HEK293 (cell line): ENCODE data around the gene C2CD4C.

ENCODE experiments used
- CTCF ChIA-PET: fragments of 350-600 bp; formaldehyde crosslinking; extraction: SDS; loops from one replicate; lab custom pipeline; 2021; ENCODE audit warnings: antibody characterized with exemption; lab: Yijun Ruan, JAX
- POLR2A ChIA-PET: fragments of 300-600 bp; formaldehyde crosslinking; extraction: SDS; loops from one replicate; lab custom pipeline; 2020; ENCODE audit warnings: antibody characterized with exemption, inconsistent platforms; lab: Yijun Ruan, JAX
- H3K27ac ChIP-seq: fragments of 200-500 bp; sonication (Bioruptor generic); 2 replicates; pipeline ENCODE4 v1.5.1; 2014; ENCODE audit warnings: low read depth, low read length, control low read depth, inconsistent platforms; ENCODE audit errors: extremely low read depth
- H3K36me3 ChIP-seq, 2 experiments: fragments of 200-500 bp in 1 of 2; sonication (Bioruptor generic) in 1 of 2; 1 replicate in 1 of 2; 2 replicates in 1 of 2; pipeline ENCODE4 v1.5.1; 2014 to 2017; ENCODE audit warnings: inconsistent platforms in 2 of 2, low read length in 2 of 2; ENCODE audit not compliant: control insufficient read depth in 2 of 2, insufficient read depth in 1 of 2
- H3K4me1 ChIP-seq: fragments of 200-500 bp; sonication (Bioruptor generic); 2 replicates; pipeline ENCODE4 v1.5.1; 2014; ENCODE audit warnings: mild to moderate bottlenecking, low read length, inconsistent platforms; ENCODE audit not compliant: control insufficient read depth, insufficient read depth
- H3K4me3 ChIP-seq: 2 replicates; pipeline ENCODE4 v1.5.1; 2011; ENCODE audit warnings: low read depth, mild to moderate bottlenecking, control low read depth, low read length, moderate library complexity
- H3K9me3 ChIP-seq: fragments of 200-500 bp; sonication (Bioruptor generic); 2 replicates; pipeline ENCODE4 v1.5.1; 2014; ENCODE audit warnings: low read depth, low read length, inconsistent platforms; ENCODE audit not compliant: control insufficient read depth, insufficient read depth
- BCL6B ChIP-seq: fragments of 450-650 bp; formaldehyde crosslinking; IDR thresholded peaks from 2 replicates; pipeline ENCODE4 v1.5.1; 2017; ENCODE audit warnings: missing biosample characterization, missing genetic modification characterization
- ELK4 ChIP-seq: IDR thresholded peaks from 2 replicates; pipeline ENCODE4 v1.6.1; 2011; ENCODE audit warnings: mild to moderate bottlenecking, low read depth, low read length, borderline replicate concordance
- HIC1 ChIP-seq: fragments of 450-650 bp; formaldehyde crosslinking; IDR thresholded peaks from 2 replicates; pipeline ENCODE4 v1.5.1; 2016; ENCODE audit warnings: missing biosample characterization, missing genetic modification characterization
- KLF10 ChIP-seq: fragments of 450-650 bp; IDR thresholded peaks from 2 replicates; pipeline ENCODE4 v1.5.1; 2018; ENCODE audit warnings: missing biosample characterization, mild to moderate bottlenecking, missing genetic modification characterization
- KLF17 ChIP-seq: fragments of 450-650 bp; formaldehyde crosslinking; IDR thresholded peaks from 2 replicates; pipeline ENCODE4 v1.5.1; 2016; ENCODE audit warnings: missing biosample characterization, missing genetic modification characterization
- PATZ1 ChIP-seq: fragments of 450-650 bp; formaldehyde crosslinking; IDR thresholded peaks from 2 replicates; pipeline ENCODE4 v1.5.1; 2016; ENCODE audit warnings: missing biosample characterization, missing genetic modification characterization
- WT1 ChIP-seq: fragments of 450-650 bp; formaldehyde crosslinking; IDR thresholded peaks from 2 replicates; pipeline ENCODE4 v1.5.1; 2016; ENCODE audit warnings: missing biosample characterization, missing genetic modification characterization
- ZBTB1 ChIP-seq: fragments of 450-650 bp; formaldehyde crosslinking; IDR thresholded peaks from 2 replicates; pipeline ENCODE4 v1.5.1; 2016; ENCODE audit warnings: missing biosample characterization, missing genetic modification characterization
- ZBTB21 ChIP-seq: fragments of 450-650 bp; formaldehyde crosslinking; IDR thresholded peaks from 2 replicates; pipeline ENCODE4 v1.5.1; 2017; ENCODE audit warnings: missing biosample characterization, missing genetic modification characterization
- ZFP41 ChIP-seq: fragments of 450-650 bp; formaldehyde crosslinking; IDR thresholded peaks from 2 replicates; pipeline ENCODE4 v1.5.1; 2016; ENCODE audit warnings: missing biosample characterization, missing genetic modification characterization, borderline replicate concordance
- ZNF121 ChIP-seq: fragments of 450-650 bp; formaldehyde crosslinking; IDR thresholded peaks from 2 replicates; pipeline ENCODE4 v1.5.1; 2016; ENCODE audit warnings: missing biosample characterization, missing genetic modification characterization
- ZNF138 ChIP-seq: fragments of 450-650 bp; formaldehyde crosslinking; IDR thresholded peaks from 2 replicates; pipeline ENCODE4 v1.5.1; 2016; ENCODE audit warnings: missing biosample characterization, missing genetic modification characterization, borderline replicate concordance
- ZNF148 ChIP-seq: fragments of 450-650 bp; formaldehyde crosslinking; IDR thresholded peaks from 2 replicates; pipeline ENCODE4 v1.5.0; 2017; ENCODE audit warnings: missing biosample characterization, missing genetic modification characterization, borderline replicate concordance
- ZNF211 ChIP-seq: fragments of 450-650 bp; formaldehyde crosslinking; IDR thresholded peaks from 2 replicates; pipeline ENCODE4 v1.5.1; 2016; ENCODE audit warnings: low read depth, missing biosample characterization, missing genetic modification characterization
- ZNF324 ChIP-seq: fragments of 450-650 bp; formaldehyde crosslinking; IDR thresholded peaks from 2 replicates; pipeline ENCODE4 v1.5.1; 2016; ENCODE audit warnings: missing biosample characterization, missing genetic modification characterization
- ZNF341 ChIP-seq: fragments of 450-650 bp; formaldehyde crosslinking; IDR thresholded peaks from 2 replicates; pipeline ENCODE4; 2016; ENCODE audit warnings: low read depth, missing biosample characterization, missing genetic modification characterization
- ZNF366 ChIP-seq: fragments of 450-650 bp; formaldehyde crosslinking; conservative IDR thresholded peaks from 2 replicates; pipeline ENCODE4 v1.5.1; 2016; ENCODE audit warnings: missing biosample characterization, missing genetic modification characterization
- ZNF426 ChIP-seq: fragments of 450-650 bp; formaldehyde crosslinking; IDR thresholded peaks from 2 replicates; pipeline ENCODE4 v1.5.1; 2017; ENCODE audit warnings: missing biosample characterization, missing genetic modification characterization, mild to moderate bottlenecking, inconsistent platforms, moderate library complexity
- ZNF514 ChIP-seq: fragments of 450-650 bp; formaldehyde crosslinking; IDR thresholded peaks from 2 replicates; pipeline ENCODE4 v1.5.1; 2016; ENCODE audit warnings: missing biosample characterization, missing genetic modification characterization
- ZSCAN16 ChIP-seq: fragments of 450-650 bp; formaldehyde crosslinking; IDR thresholded peaks from 2 replicates; pipeline ENCODE4 v1.5.1; 2016; ENCODE audit warnings: missing biosample characterization, missing genetic modification characterization
- ZSCAN23 ChIP-seq: fragments of 450-650 bp; formaldehyde crosslinking; IDR thresholded peaks from 2 replicates; pipeline ENCODE4 v1.5.1; 2016; ENCODE audit warnings: missing biosample characterization, missing genetic modification characterization

Gene C2CD4C

GRCh38 chr19:435707-436412 lies 26.9 kb upstream of the C2CD4C start:
- Histone ChIP-seq H3K4me1 (no peaks in the 10 kb centered on the region), H3K4me3 (no peak overlapping the region)
- CTCF ChIA-PET, result no interaction called here
- TF ChIP-seq ZNF138 (tag by site-specific recombination) (no peak), HIC1 (tag by site-specific recombination) (peak; percentile 20; the same call in 1 of the 2 replicates), ZNF121 (no peak), ZBTB21 (no peak), ZBTB1 (no peak), ZSCAN16 (no peak), ZNF324 (tag by site-specific recombination) (no peak), ELK4 (no peak), KLF17 (peak; percentile 48; the same call in 1 of the 2 replicates), ZNF211 (tag by site-specific recombination) (no peak), WT1 (tag by site-specific recombination) (peak; percentile 64), ZNF514 (tag by site-specific recombination) (no peak), ZSCAN23 (tag by site-specific recombination) (no peak), ZNF366 (tag by site-specific recombination) (no peak), ZFP41 (tag by site-specific recombination) (no peak), KLF10 (tag by site-specific recombination) (no peak), ZNF148 (tag by site-specific recombination) (no peak)
- TF ChIP-seq, all 188 proteins: peak for 3
- H3K36me3 ChIP-seq, result peaks cover 3 to 27% of the 10 kb centered on the region in 2 experiments; a peak in 1 of 3 replicates
- POLR2A ChIA-PET, result no interaction called here
- H3K27ac ChIP-seq, result no peak overlapping the region
- no peaks in the 10 kb centered on the region for H3K9me3 ChIP-seq

- Histone ChIP-seq H3K4me1 (no peaks in the 10 kb centered on the region), H3K4me3 (no peak overlapping the region), H3K27ac (peak overlapping the region; percentile 34; the same call in 1 of the 2 replicates), H3K36me3 (peaks cover 3 to 33% of the 10 kb centered on the region in 2 experiments; a peak in 1 of 3 replicates), H3K9me3 (no peaks in the 10 kb centered on the region)
- POLR2A ChIA-PET, result no interaction called here
- CTCF ChIA-PET, result no interaction called here
- TF ChIP-seq HIC1 (tag by site-specific recombination) (no peak), PATZ1 (tag by site-specific recombination) (no peak), ZNF341 (tag by site-specific recombination) (no peak), ZNF426 (tag by site-specific recombination) (no peak), BCL6B (no peak)
These were observed 26.2 kb upstream of the C2CD4C start for GRCh38 chr19:435056-435706.
